Stimulated activated naive CD8-positive, alpha-beta T cell treated with anti-CD3 and anti-CD28 coated beads, Interleukin-15, amount 100 ng/mL, for 72 hours (primary cell): ENCODE data around the gene KLC1.

Experiments used
- ATAC-seq: fragments of 150-1000 bp; cut with Tn5 transposase; 2 replicates; pipeline ENCODE4 v1.10.0; 2021; ENCODE audit warnings: mild to moderate bottlenecking, moderate library complexity
- DNase-seq, 2 donors: peaks; one replicate each; pipeline ENCODE4 v3.0.0; 2021 to 2022
- H3K27ac Mint-ChIP-seq, 2 donors: one replicate each; pipeline ENCODE4 v1.8.0; 2022; ENCODE audit warnings: mild to moderate bottlenecking in 2 of 2, mixed read lengths in 2 of 2, moderate library complexity in 2 of 2
- H3K27me3 Mint-ChIP-seq: one replicate; pipeline ENCODE4 v1.8.0; 2022; ENCODE audit warnings: mixed read lengths
- H3K4me1 Mint-ChIP-seq: one replicate; pipeline ENCODE4 v1.8.0; 2022; ENCODE audit warnings: mild to moderate bottlenecking, mixed read lengths
- H3K4me3 Mint-ChIP-seq, 2 donors: one replicate each; pipeline ENCODE4 v1.8.0; 2022; ENCODE audit warnings: mild to moderate bottlenecking in 2 of 2, mixed read lengths in 2 of 2, moderate library complexity in 1 of 2
- H3K9me3 Mint-ChIP-seq, 2 donors: one replicate each; pipeline ENCODE4 v1.8.0; 2022; ENCODE audit warnings: mixed read lengths in 2 of 2

The KLC1 gene

DNA sequence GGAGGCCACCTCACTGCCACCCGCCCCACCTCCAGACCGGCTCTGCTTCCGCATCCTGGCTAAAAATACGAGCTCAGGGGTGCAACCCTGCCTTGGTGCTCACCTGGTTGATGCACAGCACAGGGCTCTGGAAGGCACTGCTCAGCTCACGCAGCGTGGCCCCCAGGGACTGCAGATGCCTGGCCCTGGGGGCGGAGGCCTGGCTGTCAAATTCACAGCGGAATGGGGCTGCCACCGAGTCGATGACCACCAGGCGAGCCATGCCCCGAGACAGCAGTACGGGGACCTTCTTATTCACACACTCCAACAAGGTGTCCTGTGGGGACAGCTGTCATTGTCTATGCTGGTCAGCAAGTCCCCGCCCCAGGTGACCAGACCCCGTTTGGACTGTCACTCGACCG lies 70.2 kb downstream of the KLC1 start:
- H3K4me1 Mint-ChIP-seq = peaks cover 17% of the 10 kb centered on the region
- H3K27me3 Mint-ChIP-seq = no peaks in the 10 kb centered on the region
- peak overlapping the region in 1 of 2 donors; percentile 63 for H3K27ac Mint-ChIP-seq
- H3K9me3 Mint-ChIP-seq = no peaks in the 10 kb centered on the region
- H3K4me3 Mint-ChIP-seq = no peak overlapping the region
- no peak for DNase-seq
- ATAC-seq = no peak

DNA sequence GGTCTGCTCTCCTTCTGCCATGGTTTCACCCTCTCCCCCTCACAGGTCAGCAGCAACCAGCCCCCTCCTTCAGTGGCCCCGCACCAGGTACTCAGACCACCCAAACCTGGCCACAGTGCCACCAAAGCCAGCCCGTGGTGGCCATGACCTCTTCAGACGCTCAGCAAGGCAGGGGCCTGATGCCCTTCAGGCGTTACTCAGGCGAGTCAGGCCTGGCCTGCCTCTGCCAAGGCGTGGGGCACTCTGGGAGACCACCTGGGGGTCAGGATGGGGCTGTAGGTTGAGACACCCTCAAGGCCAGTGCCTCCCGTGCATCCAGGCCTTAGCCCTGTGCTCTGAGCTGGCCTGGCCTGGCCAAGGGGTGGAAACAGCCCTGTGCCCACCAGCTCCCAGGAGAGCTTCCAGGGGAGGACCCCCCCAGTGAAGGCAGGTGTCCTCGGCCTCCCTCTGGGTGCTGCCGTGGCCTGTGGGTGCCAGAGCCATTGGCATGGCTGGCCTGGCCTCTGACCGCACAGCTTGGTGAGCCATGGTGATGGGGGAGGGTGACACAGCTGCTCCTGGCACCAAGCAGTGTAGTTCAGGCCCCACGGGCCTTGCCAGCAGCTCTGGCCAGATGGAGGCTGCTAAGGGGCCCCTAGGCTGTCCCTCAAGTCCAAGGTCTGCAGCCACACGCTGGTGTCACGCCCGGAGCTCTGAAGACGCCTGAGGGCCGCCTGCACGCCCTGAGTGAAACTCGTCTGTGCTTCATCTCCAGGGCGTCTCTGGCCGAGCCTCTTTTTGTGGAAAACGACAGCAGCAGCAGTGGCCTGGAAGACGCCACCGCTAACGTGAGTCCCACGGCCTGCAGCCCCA lies 71.1 kb downstream of the KLC1 start:
- ATAC-seq (no peak), DNase-seq (no peak)
- H3K27me3 Mint-ChIP-seq = no peaks in the 10 kb centered on the region
- H3K27ac Mint-ChIP-seq = peak overlapping the region in 1 of 2 donors; percentile 63
- peaks cover 23% of the 10 kb centered on the region for H3K4me1 Mint-ChIP-seq
- H3K4me3 Mint-ChIP-seq = peak overlapping the region in 1 of 2 donors; percentile 2
- no peaks in the 10 kb centered on the region for H3K9me3 Mint-ChIP-seq

DNA sequence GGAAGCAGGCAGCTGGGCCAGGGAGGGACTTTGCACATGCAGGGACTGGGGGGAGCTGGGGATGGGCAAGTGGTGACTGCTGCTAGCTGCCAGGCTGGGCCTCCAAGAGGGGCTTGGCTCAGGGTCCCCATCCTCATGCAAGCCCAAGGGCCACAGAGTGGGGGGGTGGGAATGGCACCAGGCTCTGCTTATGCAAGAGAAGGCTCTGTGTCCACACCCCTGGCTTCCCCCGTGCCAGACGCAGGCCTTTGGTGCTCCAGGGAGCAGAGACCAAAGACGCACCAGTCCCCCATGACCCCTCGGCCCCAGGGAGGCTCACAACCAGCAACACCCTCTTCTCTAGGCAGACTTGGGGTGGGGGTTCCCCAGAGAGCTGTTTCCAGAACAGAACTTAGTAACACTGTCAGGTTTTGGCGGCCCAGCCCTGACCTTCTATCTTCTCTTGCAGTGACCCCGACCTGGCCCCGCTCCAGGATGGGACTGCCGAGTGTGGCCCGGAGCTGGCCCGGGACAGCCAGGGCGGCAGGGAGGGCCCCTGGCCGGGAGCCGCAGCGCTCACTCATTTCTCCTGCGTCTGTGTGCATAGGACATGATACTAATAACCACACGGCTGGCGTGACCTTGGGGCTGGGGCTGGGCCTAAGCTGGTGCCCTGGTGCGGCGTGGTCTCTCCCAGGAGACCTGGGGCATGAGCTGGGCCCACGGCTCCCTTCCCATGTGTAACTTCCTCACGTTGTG lies 71.9 kb downstream of the KLC1 start:
- H3K27ac Mint-ChIP-seq = no peak overlapping the region
- no peaks in the 10 kb centered on the region for H3K27me3 Mint-ChIP-seq
- ATAC-seq (no peak), DNase-seq (no peak)
- no peaks in the 10 kb centered on the region for H3K9me3 Mint-ChIP-seq
- no peak overlapping the region for H3K4me3 Mint-ChIP-seq
- H3K4me1 Mint-ChIP-seq = peaks cover 21% of the 10 kb centered on the region

DNA sequence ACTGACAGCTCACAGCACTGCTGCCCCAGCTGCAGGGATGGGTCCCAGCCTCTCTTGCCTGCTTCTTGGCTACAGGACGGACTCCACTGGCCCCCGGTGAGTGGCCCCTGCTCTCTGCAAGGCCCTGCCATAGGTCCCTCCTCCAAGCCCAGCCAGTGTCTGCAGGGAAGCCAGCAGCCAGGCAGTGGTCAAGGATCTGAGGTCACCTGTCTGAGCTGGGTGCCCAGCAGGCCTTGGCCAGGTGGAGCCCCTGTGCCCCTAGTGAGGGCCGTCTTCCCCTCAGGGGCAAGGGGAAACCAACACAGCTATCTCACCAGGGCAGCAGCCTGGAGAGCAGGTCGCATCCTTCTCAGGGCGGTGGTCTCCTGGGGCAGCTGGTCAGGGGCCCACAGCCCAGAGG lies 73.1 kb downstream of the KLC1 start:
- ATAC-seq = no peak
- no peak for DNase-seq
- Mint-ChIP-seq H3K27ac (peak overlapping the region in 1 of 2 donors; percentile 82), H3K27me3 (no peaks in the 10 kb centered on the region), H3K9me3 (no peaks in the 10 kb centered on the region), H3K4me1 (peaks cover 16% of the 10 kb centered on the region), H3K4me3 (no peak overlapping the region)

DNA sequence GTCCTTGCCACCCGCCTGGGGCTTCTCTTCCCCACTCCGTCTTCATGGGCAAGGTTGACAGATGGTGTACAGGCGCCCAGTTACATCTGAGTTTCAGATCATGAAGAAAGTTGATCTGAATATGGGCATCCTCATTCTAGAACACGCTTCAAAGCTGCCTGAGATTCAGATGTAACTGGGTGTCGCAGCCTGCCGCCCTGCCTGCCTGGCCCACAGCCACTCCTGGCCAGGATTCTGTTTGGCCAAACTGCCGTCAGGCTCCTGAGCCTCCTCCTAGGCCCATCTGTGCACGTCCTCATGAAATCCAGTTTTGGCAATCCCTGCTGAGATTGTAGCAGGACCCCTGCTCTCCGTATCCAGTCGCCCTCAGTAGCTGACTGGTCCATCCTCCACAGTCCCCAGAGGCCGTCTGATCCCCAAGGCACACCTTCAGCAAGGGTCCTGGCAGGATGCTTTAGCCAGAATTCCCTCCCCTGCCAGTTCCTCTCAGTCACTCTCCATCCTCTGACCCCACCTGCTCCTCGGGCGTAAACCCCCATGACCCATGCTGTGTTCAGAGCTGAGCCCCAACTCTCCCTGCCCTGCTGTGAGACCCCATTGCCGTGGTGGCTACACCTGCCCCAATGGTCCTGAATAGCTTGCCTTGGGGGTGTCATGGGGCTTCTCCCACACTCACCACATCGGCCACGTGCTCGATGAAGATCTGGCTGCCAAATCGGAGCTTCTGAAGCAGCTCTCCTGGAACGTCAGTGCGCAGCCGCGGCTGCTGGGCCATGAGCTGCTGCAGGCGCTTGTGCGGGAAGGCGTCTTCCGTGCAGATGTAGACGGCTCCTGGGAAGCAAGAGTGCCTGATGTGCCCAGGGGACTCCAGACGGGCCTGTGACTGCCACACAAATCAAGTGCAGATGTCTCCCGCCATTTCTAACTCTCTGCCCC lies 73.8 kb downstream of the KLC1 start:
- no peak for ATAC-seq
- no peak overlapping the region for H3K4me3 Mint-ChIP-seq

DNA sequence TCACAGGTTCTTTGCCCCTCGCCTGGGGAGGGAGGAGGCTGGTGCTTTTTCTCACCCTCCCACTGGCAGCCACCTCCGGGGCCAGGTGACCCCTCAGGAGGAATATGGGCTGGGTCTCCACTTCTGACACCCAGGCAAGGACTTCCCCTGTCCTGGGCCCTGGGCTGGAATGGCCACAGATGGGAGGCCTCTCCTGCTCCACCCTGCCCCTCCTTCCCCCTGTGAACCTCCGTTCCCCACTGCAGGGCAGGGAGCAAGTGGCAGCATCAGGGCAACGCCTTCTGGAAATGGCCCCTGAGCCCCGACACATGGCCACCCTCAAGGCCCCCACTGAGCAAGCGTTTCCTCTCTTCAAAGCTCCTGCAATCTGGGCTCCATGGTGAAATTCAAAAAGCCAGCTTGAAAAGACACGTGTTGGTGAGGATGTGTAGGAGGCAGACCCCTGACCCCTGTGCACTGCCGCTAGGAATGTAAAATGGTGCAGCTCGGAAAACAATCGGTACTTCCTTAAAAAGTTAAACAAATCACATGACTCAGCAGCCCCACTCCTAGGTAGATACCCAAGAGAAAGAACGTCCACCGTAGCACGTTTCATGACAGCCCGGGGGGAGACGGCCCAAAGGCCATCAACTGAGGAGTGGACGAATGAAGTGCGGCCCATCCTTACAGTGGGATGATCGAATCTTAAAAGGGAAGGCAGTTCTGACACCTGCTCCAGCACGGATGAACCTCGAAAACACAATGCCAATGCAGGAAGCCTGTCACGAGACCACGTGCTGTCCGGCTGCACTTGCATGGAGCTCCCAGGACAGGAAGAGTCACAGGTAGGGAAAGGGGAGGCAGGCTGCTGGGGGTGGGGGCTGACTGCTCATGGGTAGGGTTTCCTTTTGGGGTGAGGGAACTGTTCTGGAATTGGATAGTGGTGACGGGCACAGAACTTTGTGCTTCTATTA lies 74.7 kb downstream of the KLC1 start:
- peaks cover 16% of the 10 kb centered on the region for H3K4me1 Mint-ChIP-seq
- peak overlapping the region; percentile 78 to 79 for H3K27ac Mint-ChIP-seq

More for the DNA sequence above, 73.8 kb downstream of the KLC1 start:
- peaks cover 16% of the 10 kb centered on the region for H3K4me1 Mint-ChIP-seq
- no peaks in the 10 kb centered on the region for H3K27me3 Mint-ChIP-seq
- no peaks in the 10 kb centered on the region for H3K9me3 Mint-ChIP-seq
- no peak for DNase-seq
- H3K27ac Mint-ChIP-seq = peak overlapping the region in 1 of 2 donors; percentile 54

DNA sequence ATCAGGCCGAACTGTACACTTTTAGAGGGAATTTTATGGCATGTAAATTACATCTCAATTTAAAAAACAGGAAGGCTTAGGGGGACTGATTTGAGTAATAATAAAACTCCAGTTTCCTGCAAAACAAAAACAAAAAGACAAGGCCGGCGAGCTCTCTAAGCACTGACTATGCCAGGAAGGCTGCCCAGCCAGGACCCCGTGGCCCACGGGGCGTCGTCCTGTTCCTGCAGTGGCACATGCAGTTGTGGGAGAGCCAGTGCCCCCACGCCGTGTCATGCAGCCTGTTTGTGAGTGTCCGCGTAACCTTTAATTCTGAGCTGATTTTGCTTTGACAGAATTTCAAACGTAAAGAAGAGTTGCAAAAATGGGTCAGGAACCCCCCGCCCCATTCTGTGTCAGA lies 75.7 kb downstream of the KLC1 start:
- H3K4me1 Mint-ChIP-seq = peaks cover 22% of the 10 kb centered on the region
- H3K27ac Mint-ChIP-seq = peak overlapping the region in 1 of 2 donors; percentile 91

More for the DNA sequence above, 74.7 kb downstream of the KLC1 start:
- ATAC-seq (no peak), DNase-seq (no peak)
- Mint-ChIP-seq H3K9me3 (no peaks in the 10 kb centered on the region), H3K27me3 (no peaks in the 10 kb centered on the region), H3K4me3 (no peak overlapping the region)

DNA sequence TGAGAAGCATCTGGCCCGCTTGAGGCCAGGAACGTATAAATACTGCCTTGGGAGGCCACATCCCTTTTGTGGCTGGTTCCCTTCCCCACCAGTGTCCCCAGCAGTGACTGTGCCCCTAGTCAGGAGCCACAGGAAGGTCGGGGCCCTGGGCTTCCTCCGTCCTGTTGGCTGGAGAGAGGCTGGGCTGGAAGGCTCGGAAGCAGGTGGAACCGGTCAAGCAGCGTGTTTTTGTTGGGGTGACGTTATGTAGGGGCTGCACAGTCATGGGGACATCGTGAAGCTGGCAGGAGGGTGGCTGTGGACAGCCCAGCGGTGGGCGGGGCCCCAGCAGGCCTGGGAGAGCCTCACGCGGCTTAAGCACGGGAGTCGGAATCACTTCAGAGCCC lies 76.1 kb downstream of the KLC1 start:
- Mint-ChIP-seq H3K27me3 (no peaks in the 10 kb centered on the region), H3K27ac (peak overlapping the region in 1 of 2 donors; percentile 91), H3K4me3 (no peak overlapping the region), H3K9me3 (no peaks in the 10 kb centered on the region), H3K4me1 (peaks cover 19% of the 10 kb centered on the region)
- DNase-seq (no peak), ATAC-seq (no peak)

More for the DNA sequence above, 75.7 kb downstream of the KLC1 start:
- H3K9me3 Mint-ChIP-seq = no peaks in the 10 kb centered on the region
- DNase-seq (no peak), ATAC-seq (no peak)
- no peak overlapping the region for H3K4me3 Mint-ChIP-seq
- no peaks in the 10 kb centered on the region for H3K27me3 Mint-ChIP-seq

DNA sequence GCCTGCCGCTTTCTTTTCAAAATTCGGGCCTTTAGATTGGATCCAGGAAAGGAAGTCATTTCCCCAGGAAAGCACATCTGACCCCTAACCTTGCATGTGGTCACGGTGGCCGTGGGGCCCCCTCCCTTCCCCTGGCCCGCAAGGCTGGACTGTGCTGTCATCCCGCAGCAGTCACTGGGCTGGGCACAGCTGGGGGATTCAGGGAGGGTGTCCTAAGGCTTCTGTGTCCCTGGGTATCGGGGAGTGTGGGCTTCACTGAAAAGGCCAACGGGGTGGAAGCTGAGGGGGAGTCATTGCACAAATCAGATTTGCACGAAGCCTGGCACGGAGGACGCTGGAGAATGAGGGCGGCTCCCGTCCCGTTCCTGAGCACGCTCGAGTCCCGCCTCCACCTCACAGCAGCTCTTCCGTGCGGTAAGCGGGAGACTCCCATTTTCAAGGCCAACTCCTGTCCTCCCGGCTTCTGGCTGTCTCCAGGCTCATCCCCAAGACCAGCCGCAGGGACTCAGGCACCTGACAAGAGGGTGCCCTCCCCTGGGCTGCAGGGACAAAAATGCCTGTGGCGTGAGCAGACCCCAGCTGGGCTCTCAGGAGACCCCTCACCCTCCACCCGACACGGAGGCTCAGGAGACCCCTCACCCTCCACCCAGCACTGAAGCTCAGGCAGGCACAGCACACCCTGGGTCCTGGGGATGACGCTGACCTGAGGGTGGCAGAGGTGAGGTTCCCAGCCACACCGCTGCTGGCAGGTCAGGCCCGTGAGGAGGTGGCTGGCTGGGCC lies 76.7 kb downstream of the KLC1 start:
- Mint-ChIP-seq H3K27me3 (no peaks in the 10 kb centered on the region), H3K4me1 (peaks cover 18% of the 10 kb centered on the region), H3K9me3 (no peaks in the 10 kb centered on the region), H3K4me3 (no peak overlapping the region), H3K27ac (peak overlapping the region in 1 of 2 donors; percentile 89)
- DNase-seq = no peak
- no peak for ATAC-seq

DNA sequence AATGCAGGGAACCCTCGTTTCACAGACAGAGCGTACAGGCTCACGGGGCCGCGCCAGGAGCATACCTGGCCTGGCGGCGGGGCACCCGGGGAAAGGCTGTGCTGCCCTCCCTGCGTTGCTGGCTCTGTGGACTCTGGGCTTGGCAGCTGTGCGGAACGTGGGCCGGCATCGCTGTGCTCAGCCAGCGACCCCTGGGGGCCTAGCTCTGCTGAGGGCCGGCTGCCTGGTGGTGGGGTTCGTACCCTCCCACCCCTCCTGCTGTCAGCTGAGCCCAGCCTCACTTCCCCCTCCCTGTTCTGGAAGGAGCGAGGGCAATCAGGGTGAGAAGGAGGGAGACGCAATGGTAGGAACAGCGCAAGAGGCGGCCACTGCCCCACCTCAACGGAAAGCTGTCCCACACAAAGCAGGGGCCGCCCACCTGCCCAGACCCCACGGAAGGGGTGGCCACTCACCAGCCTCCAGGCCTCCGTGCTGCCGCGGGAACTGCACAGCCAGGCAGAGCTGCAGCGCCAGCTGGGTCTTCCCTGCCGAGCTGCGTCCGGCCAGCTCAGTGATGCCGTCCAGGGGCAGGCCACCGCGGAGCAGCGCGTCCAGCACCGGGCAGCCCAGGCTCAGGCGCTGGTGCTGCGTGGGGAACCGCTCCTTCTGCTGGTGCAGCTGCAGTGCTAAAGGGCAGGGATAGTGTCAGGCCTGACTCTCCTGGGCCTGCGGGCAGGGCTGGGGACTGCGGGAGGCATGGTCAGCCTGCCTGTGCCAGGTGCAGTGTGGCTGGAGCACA lies 77.7 kb downstream of the KLC1 start:
- H3K27ac Mint-ChIP-seq = peak overlapping the region in 1 of 2 donors; percentile 19
- DNase-seq (no peak), ATAC-seq (no peak)
- H3K4me3 Mint-ChIP-seq = no peak overlapping the region
- no peaks in the 10 kb centered on the region for H3K9me3 Mint-ChIP-seq
- H3K27me3 Mint-ChIP-seq = no peaks in the 10 kb centered on the region
- peaks cover 28% of the 10 kb centered on the region for H3K4me1 Mint-ChIP-seq

DNA sequence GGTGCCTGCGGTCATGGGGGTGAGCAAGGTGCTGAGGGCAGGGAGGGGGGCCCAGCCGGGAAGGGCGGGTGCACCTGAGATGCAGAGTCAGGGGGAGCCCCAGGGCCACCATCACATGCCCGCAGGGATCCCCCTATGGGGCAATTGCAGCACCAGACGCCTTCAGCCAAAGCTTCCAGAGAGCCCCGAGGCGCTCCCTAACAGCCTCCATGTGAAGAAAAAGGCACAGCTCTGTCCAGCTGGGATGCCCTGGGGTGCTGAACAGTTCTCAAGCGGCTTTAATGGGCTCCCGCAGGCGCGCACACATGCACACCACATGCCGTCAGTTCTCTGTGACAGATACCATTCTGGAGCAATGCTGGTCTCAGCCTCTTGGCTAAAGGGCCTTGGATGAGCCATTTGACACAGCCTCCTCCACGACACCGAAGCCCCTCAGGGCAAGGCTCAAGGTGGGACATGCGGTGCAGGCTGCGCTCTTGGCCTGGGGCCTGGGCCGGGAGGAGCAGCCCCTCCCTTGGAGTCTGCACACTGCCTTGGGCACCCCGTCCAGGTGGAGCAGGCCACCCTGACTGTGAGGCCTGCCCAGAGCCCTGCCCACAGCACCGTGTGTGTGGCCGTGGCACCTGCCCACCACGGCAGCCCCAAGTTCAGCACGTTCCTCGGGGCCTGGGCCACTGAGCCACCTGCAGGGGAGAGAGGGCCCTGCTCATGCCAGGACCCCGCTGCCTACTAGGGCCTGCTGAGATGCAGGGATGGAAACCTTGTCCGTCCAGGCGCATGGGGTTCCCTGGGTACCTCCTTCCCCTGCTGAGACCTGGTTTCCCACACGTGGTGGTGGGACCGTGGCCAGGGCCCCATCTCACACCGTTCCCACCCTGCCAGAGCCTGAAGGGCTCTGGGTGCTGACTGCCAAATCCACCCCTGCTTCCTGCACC lies 78.6 kb downstream of the KLC1 start:
- peak overlapping the region in 1 of 2 donors; percentile 85 for H3K27ac Mint-ChIP-seq
- H3K9me3 Mint-ChIP-seq = no peaks in the 10 kb centered on the region
- no peak overlapping the region for H3K4me3 Mint-ChIP-seq
- DNase-seq (no peak), ATAC-seq (peak; percentile 19)
- H3K27me3 Mint-ChIP-seq = no peaks in the 10 kb centered on the region
- H3K4me1 Mint-ChIP-seq = peaks cover 36% of the 10 kb centered on the region

DNA sequence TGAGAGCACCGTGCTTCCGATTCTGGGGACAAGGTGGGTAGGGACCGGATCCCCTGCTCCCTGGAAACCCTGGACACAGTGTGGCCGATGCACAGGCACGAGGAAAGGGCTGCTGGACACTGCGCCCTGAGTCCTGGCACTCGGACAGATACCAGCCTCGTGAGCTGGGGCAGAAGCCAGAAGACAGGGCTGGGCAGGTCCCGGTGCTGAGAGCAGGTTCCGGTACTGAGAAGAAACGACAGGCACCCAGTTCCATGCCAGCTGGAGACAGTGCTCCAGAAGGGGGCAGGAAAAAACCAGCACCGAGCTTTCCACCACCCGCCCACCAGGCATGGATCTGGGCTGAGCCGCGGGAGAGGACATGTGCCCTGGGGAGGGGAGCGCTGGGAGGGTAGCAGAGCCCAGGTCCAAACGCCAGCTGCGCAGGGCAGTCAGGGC lies 79.8 kb downstream of the KLC1 start:
- no peaks in the 10 kb centered on the region for H3K27me3 Mint-ChIP-seq
- no peaks in the 10 kb centered on the region for H3K9me3 Mint-ChIP-seq
- peaks cover 48% of the 10 kb centered on the region for H3K4me1 Mint-ChIP-seq
- DNase-seq = no peak
- H3K4me3 Mint-ChIP-seq = no peak overlapping the region
- peak overlapping the region in 1 of 2 donors; percentile 85 for H3K27ac Mint-ChIP-seq
- no peak for ATAC-seq
